Measurements from ENCODE around the gene GULP1. TPM values are rescaled to one million over a fixed set of nuclear protein-coding genes. Genes with fewer than 3 reads are reported as not detected.

Gene GULP1
- total and polyA plus RNA-seq, 2 experiments from 2014 or later = 28.3 to 41.2 TPM

DNA sequence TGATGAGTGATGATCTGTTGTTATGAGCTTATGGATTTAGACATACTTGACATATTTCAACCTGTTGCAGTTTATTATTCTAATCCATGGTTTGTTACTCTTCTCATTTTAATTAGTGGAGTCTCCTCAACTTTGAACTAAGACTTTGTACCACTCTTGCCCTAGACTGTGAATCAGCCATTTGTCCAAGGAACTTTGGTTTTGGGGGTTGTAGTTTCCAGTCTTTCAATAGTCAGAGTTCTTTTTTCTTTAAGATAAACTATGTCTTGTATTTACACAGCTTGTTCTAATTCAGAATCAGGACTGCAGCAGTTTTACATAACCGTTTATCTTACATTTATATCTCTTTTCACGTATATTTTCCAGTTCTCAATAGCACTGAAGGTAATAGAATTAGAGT is 133.6 kb downstream of the GULP1 start:
- Histone ChIP-seq H3K27me3 (no peaks in the 10 kb centered on the region), H3K36me3 (no peaks in the 10 kb centered on the region), H3K4me1 (ENCODE audit: low read depth) (peaks cover 15% of the 10 kb centered on the region), H3K4me3 (no peak overlapping the region), H3K9me3 (ENCODE audit: low read depth) (no peaks in the 10 kb centered on the region), H3K27ac (no peak overlapping the region)
- no peak for TF ChIP-seq CTCF (IDR thresholded peaks at IDR 0.05; ENCODE audit: low read depth, low read length)
- no peak for DNase-seq (ENCODE audit: low read depth in 1 of 2, low spot score in 1 of 2)

- H3K4me1 ChIP-seq (ENCODE audit: low read depth) = peaks cover 15% of the 10 kb centered on the region
- H3K4me3 ChIP-seq = no peak overlapping the region
- no peak overlapping the region for H3K27ac ChIP-seq
- H3K27me3 ChIP-seq = no peaks in the 10 kb centered on the region
- no peaks in the 10 kb centered on the region for H3K36me3 ChIP-seq
- no peak for TF ChIP-seq CTCF (IDR thresholded peaks at IDR 0.05; ENCODE audit: low read depth, low read length)
- H3K9me3 ChIP-seq (ENCODE audit: low read depth) = no peaks in the 10 kb centered on the region
- no peak for DNase-seq (ENCODE audit: low read depth in 1 of 2, low spot score in 1 of 2)
These were observed 134.4 kb downstream of the GULP1 start for GRCh38 chr2:188426121-188426520.

- no peaks in the 10 kb centered on the region for H3K36me3 ChIP-seq
These were observed 139.0 kb downstream of the GULP1 start for GRCh38 chr2:188430705-188431104.

DNA sequence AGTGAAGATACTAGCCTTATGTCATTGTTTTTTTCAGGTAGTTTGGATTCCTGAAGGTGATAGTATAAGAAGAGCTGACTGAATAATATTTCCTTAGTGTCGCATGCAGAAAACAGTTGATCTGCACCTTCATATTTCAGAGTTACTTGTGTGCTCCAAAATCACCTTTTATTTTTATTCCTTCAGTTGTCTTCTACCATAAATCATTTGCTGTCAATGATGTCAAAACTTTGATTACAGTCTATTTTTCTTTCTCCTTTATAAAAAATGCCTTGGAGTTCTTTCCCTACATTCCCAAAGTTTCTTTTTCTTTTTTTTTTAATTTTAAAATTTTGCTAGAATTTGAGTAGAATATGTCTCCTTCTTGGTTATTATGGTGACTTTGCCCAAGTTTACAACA is 142.3 kb downstream of the GULP1 start:
- no peak for DNase-seq (ENCODE audit: low read depth in 1 of 2, low spot score in 1 of 2)

More at GRCh38 chr2:188430705-188431104, 139.0 kb downstream of the GULP1 start:
- no peaks in the 10 kb centered on the region for H3K9me3 ChIP-seq (ENCODE audit: low read depth)
- H3K27me3 ChIP-seq = no peaks in the 10 kb centered on the region
- no peak overlapping the region for H3K4me3 ChIP-seq
- peaks cover 5% of the 10 kb centered on the region for H3K4me1 ChIP-seq (ENCODE audit: low read depth)
- no peak for DNase-seq (ENCODE audit: low read depth in 1 of 2, low spot score in 1 of 2)
- no peak for TF ChIP-seq CTCF (IDR thresholded peaks at IDR 0.05; ENCODE audit: low read depth, low read length)
- H3K27ac ChIP-seq = no peak overlapping the region

DNA sequence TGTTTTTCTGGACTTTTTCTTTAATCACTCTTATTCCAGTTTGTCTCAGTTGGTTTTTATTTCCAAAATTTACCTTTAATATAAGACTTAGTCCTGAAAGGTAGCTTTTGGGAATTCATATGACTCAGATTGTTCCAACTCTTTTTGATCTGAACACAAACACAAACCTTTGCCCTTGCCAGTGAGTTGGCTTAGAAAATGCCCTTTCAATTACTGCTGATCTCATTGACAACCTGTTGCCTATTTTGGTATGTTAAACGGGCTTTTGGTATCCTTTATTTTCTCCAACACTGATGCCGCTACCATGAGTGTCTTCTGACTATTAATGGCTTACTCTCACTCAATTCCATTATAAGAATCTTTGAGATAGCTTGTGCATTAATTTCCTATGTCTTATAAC is 143.4 kb downstream of the GULP1 start:
- no peak for TF ChIP-seq CTCF (IDR thresholded peaks at IDR 0.05; ENCODE audit: low read depth, low read length)
- Histone ChIP-seq H3K9me3 (ENCODE audit: low read depth) (no peaks in the 10 kb centered on the region), H3K4me3 (no peak overlapping the region), H3K27me3 (no peaks in the 10 kb centered on the region), H3K4me1 (ENCODE audit: low read depth) (peaks cover 4% of the 10 kb centered on the region), H3K27ac (no peak overlapping the region), H3K36me3 (no peaks in the 10 kb centered on the region)
- DNase-seq (ENCODE audit: low read depth in 1 of 2, low spot score in 1 of 2) = no peak

More for the DNA sequence above, 142.3 kb downstream of the GULP1 start:
- H3K4me3 ChIP-seq = no peak overlapping the region
- H3K36me3 ChIP-seq = no peaks in the 10 kb centered on the region
- TF ChIP-seq CTCF (IDR thresholded peaks at IDR 0.05; ENCODE audit: low read depth, low read length) = no peak
- no peaks in the 10 kb centered on the region for H3K9me3 ChIP-seq (ENCODE audit: low read depth)
- no peaks in the 10 kb centered on the region for H3K27me3 ChIP-seq
- H3K4me1 ChIP-seq (ENCODE audit: low read depth) = no peaks in the 10 kb centered on the region
- H3K27ac ChIP-seq = no peak overlapping the region

- Histone ChIP-seq H3K27me3 (no peaks in the 10 kb centered on the region), H3K27ac (no peak overlapping the region), H3K36me3 (no peaks in the 10 kb centered on the region), H3K4me1 (ENCODE audit: low read depth) (peaks cover 5% of the 10 kb centered on the region), H3K9me3 (ENCODE audit: low read depth) (no peaks in the 10 kb centered on the region), H3K4me3 (no peak overlapping the region)
- no peak for DNase-seq (ENCODE audit: low read depth in 1 of 2, low spot score in 1 of 2)
- no peak for TF ChIP-seq CTCF (IDR thresholded peaks at IDR 0.05; ENCODE audit: low read depth, low read length)
These were observed 145.9 kb downstream of the GULP1 start for GRCh38 chr2:188437537-188437936.

All from cardiac muscle cell (in vitro differentiated cells and primary cell).